Astrocyte of the hippocampus (primary cell): Measurements from ENCODE around the gene BARHL2.

ENCODE experiments used
- DNase-seq: peaks from one replicate; pipeline ENCODE4 v3.0.0; 2011; ENCODE audit warnings: low read depth, low spot score

BARHL2 gene

GRCh38 chr1:90724926-90725656 is 8.0 kb upstream of the BARHL2 start:
- no peak for DNase-seq

DNA sequence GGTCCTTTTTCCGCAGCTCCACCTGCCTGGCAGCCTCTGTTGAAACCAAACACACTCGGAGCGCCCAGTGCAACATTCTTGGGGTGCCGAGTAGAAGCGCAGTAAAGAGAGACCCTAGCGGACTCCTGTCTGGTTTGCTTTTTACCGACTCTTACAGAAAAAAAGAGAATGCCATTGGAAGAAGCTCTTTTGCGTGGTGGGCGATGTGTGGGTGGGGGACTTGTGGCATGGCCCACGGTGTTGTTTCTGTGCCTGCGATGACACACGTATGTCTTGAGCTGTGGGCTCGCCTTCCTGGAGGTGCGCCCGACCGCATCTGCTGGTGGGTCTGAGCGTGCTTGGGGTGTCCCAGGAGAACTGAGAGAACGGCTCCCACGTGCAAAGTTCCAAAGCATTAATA is 7.3 kb upstream of the BARHL2 start:
- DNase-seq = no peak

- no peak for DNase-seq
Measured at GRCh38 chr1:90723590-90724108, 6.5 kb upstream of the BARHL2 start.

DNA sequence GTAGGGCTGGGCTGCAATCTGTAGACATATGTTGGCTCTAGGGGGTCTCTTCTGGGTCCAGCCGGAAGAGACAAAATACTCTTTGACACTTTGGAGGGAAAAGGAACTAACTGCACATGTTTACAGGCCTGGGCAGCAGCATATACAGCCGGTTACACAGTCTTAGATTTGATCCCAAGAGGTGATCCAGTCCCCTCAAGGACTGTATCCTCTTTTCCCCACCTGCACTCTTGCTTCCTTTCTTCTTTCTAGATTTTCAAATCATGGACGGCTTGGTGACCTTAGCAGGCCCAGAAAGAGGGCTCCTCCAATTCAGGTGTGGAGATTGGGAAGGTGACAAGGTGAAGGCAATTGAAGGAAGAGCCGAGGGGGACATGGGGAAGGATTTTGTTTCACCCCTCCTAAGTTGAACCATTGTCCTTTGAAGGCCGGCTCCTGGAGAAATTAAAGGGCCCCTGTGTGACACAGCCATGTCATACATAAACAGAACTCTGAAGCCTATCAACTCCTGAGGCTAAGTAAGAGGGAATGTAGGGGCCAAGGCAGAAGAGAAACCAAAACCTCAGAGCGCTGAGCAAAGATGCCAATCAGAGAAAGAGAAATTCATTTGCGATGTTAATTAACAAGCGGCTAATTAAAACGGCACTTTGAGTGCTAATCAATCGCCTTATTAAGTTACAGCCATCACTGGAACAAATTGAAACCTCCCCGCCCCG is 5.9 kb upstream of the BARHL2 start:
- no peak for DNase-seq

GRCh38 chr1:90721210-90722194 is 4.4 kb upstream of the BARHL2 start:
- DNase-seq = peak; percentile 59

- DNase-seq = no peak
Measured at GRCh38 chr1:90720145-90720636, 3.1 kb upstream of the BARHL2 start.

DNA sequence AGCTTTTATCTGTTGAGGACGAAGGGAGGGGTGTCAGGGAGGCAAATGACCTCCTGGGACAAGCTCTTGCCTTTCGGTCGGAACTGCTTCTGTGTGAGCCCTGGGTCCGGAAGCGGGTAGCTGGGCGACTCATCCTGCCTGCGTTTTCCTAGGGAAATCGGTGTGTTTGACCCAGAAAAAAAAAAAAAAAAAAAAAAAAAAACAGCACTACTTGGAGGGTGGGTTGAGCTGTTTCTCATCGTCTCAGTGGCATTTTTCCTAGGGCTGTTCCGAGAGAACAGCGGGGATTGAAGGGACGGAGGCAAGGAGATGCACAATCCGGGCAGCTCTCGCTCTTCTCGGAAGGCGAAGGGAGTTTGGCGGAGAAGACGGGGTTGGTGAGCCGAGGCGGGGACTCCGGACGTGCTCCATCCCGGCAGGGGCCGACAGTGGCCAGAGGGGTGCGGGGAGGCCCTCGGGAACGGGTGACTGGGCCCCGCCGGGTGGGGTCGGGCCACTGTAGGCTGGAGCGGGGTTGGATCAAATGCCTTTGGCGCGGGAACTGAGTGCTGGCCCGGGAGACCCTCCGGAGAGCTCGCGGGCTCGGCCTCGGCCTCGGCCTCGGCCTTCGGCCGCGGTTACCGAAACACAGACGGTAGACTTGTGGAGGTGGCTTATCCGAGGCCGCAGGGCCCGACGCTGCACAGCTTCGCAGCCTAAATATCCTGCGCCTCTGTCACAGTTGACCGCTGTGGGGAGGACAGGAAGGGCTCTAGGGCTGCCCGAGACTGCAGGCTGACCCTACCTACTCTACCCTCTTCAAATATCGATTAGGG is 2.4 kb upstream of the BARHL2 start:
- no peak for DNase-seq

GRCh38 chr1:90718411-90719329 is 1.6 kb upstream of the BARHL2 start:
- DNase-seq = peak; percentile 31

DNA sequence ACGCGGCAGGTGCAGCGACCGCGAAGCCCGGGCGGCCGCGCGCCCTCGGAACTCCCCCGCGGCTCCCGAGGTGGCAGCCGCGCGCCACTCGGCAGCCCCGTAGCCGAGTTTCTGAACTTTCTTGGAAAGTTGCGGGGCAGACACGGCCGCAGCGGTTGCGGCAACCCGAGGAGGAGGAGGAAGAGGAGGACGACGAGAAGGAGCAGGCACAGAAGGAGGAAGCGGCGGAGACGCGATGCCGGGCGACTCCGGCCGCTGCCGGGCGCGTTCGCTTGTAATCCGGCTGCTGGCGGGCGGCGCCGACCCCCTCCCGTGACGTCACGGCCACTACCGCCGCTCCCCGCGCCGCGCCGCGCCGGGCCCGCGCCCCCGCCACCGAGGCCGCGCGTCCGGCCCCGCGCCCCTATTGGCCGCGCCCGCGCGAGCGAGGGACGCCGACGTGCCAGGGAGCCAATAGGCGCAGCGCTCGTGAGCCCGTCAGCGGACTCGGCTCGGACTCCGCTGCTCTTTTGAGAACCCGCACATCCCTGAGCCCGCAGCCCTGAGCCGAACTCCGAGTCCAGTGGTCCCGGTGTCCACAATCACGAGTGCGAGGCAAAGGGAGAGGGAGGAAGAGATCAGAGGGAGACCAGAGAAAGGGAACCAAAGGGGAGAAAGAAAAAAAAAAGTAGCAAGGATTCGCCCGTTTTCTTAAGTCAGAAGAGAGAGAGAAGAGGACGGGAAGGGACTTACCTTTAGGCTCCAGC is 736 bp upstream of the BARHL2 start:
- DNase-seq = peak; percentile 50

DNA sequence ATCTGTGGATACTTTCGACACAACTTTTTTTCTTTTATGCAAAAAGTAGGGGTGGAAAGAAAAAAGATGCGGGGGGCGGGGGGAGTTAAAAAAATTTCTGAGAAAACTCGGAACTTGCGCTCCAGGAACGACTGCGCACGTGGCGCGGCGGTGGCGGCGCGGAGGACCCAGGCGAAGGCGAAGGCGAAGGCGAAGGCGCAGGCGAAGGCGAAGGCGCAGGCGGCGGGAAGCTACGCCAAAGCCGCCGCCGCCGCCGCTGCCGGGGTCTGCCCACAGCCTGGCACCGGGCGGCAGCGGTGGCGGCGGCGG is 208 bp upstream of the BARHL2 start:
- DNase-seq = no peak

GRCh38 chr1:90716243-90716551 is 905 bp downstream of the BARHL2 start:
- no peak for DNase-seq

DNA sequence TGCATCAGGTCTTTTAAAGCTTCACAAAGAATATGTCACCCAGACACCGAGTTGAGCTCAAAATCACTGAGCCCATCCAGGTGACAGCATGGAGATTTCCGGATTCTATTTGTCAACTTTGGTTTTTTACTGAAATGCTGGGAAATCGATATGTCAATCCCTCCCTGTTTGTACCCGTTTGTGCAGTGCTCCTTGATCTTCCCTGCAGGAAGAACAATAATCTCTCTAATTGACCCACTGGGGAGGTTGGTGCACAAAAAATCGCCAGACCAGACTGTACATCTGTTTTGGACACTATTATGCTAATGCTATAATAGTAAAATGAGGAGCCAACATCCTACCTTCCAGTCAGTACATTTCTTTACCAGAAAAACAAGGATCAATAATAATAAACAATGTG is 1.8 kb downstream of the BARHL2 start:
- no peak for DNase-seq

DNA sequence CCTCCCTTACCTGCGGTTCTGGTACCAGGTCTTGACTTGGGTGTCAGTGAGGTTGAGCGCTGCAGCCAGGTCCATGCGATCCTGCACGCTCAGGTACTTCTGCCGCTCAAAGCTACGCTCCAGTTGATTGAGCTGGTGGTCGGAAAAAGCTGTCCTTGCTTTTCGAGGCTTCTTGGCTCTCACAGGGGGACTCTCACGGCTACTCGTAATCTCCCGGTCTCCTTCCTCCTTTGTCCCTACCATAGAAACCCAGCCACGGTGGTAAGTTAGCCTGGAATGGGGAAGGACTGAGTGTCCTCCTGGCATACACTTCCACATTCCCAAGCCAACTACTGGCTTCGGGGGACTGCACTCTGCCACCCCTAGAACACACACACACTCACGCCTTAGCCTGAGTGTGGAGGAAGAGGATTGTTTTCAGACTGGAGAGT is 2.6 kb downstream of the BARHL2 start:
- DNase-seq = no peak

GRCh38 chr1:90713741-90714509 is 3.2 kb downstream of the BARHL2 start:
- no peak for DNase-seq

GRCh38 chr1:90712915-90713730 is 4.0 kb downstream of the BARHL2 start:
- no peak for DNase-seq

DNA sequence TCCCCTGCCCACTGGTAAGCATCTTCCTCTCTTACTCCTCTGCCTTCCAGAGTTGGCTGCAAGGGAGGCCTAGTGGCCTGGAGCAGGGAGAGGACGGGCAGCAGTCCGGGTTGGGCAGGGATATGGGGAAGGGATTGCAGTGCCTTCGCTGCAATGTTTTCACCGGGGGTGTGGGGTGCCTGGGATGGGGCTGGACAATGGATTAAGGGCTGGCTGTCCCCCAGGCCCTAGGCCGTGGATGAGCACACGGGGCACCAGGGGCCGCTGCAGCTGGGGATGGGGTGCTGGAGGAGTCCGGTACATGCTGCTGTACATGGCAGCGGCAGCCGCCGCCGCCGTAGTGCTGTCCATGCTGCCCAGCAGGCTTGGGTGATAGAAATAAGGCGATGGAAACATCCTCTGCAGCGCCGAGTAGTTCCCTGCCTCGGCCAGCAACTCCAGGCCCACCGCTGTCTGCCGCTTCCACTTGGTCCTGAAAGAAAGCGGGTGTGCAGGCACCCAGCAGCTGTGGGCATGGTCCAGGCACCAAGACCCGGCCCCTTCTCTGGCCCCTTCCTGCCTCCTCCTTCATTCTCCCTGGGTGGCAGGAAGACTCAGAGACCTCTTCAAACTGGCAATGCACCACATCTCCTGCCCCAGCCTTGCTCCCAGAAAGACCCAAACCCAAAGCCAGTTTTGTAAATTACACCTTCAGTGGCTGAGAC is 4.8 kb downstream of the BARHL2 start:
- no peak for DNase-seq

- no peak for DNase-seq
Measured at GRCh38 chr1:90711696-90712095, 5.4 kb downstream of the BARHL2 start.
